ENCODE results near the gene TTN. TPM values are rescaled to one million over a fixed set of nuclear protein-coding genes. Genes with fewer than 3 reads are reported as not detected.

The TTN gene
- total RNA-seq, 2 donors from 2014 or later: 1,330 to 3,257 TPM

DNA sequence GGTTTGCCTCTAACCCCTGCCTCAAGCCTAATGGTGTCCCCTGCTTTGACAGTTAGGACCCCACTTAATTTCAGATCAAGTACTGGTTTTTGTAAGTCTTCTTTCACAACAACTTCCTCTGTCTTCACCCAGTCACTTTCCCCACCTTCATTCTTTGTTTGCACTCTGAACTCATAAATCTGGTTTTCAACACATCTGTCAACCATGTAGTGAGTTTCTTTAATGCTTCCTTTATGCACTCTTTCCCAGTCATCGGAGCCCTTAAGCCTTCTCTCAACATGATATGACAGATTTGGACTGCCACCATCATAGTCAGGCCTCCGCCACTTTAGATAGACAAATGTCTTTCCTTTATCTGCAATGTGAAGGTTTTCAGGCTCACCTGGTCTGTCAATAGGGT, 217.9 kb downstream of the TTN start:
- no peaks in the 10 kb centered on the region for H3K9me3 ChIP-seq
- no peak overlapping the region for H3K4me3 ChIP-seq
- DNase-seq (ENCODE audit: low spot score): no peak
- TF ChIP-seq, protein P1, sequence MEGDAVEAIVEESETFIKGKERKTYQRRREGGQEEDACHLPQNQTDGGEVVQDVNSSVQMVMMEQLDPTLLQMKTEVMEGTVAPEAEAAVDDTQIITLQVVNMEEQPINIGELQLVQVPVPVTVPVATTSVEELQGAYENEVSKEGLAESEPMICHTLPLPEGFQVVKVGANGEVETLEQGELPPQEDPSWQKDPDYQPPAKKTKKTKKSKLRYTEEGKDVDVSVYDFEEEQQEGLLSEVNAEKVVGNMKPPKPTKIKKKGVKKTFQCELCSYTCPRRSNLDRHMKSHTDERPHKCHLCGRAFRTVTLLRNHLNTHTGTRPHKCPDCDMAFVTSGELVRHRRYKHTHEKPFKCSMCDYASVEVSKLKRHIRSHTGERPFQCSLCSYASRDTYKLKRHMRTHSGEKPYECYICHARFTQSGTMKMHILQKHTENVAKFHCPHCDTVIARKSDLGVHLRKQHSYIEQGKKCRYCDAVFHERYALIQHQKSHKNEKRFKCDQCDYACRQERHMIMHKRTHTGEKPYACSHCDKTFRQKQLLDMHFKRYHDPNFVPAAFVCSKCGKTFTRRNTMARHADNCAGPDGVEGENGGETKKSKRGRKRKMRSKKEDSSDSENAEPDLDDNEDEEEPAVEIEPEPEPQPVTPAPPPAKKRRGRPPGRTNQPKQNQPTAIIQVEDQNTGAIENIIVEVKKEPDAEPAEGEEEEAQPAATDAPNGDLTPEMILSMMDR (IDR thresholded peaks at IDR 0.05): no peak
- H3K27me3 ChIP-seq: no peaks in the 10 kb centered on the region
- H3K27ac ChIP-seq: no peak overlapping the region
- no peaks in the 10 kb centered on the region for H3K4me1 ChIP-seq
- peaks cover 100% of the 10 kb centered on the region for H3K36me3 ChIP-seq

- no peak for DNase-seq (ENCODE audit: low spot score)
- no peaks in the 10 kb centered on the region for H3K4me1 ChIP-seq
- H3K27ac ChIP-seq: no peak overlapping the region
- no peak overlapping the region for H3K4me3 ChIP-seq
- peaks cover 100% of the 10 kb centered on the region for H3K36me3 ChIP-seq
- no peaks in the 10 kb centered on the region for H3K9me3 ChIP-seq
- H3K27me3 ChIP-seq: no peaks in the 10 kb centered on the region
- TF ChIP-seq, protein P1 (IDR thresholded peaks at IDR 0.05): no peak
Observed at GRCh38 chr2:178584666-178585065, 222.6 kb downstream of the TTN start.

- Histone ChIP-seq H3K4me3 (no peak overlapping the region), H3K36me3 (peaks cover 100% of the 10 kb centered on the region), H3K27me3 (no peaks in the 10 kb centered on the region), H3K9me3 (no peaks in the 10 kb centered on the region), H3K27ac (no peak overlapping the region), H3K4me1 (peaks cover 0 to 5% of the 10 kb centered on the region in 2 donors)
- no peak for DNase-seq (ENCODE audit: low spot score)
- TF ChIP-seq, protein P1 (IDR thresholded peaks at IDR 0.05): no peak
Observed at GRCh38 chr2:178579006-178579405, 228.2 kb downstream of the TTN start.

- Histone ChIP-seq H3K9me3 (no peaks in the 10 kb centered on the region), H3K4me1 (peaks cover 0 to 7% of the 10 kb centered on the region in 2 donors), H3K27me3 (no peaks in the 10 kb centered on the region), H3K36me3 (peaks cover 100% of the 10 kb centered on the region), H3K27ac (no peak overlapping the region), H3K4me3 (no peak overlapping the region)
- TF ChIP-seq, protein P1 (IDR thresholded peaks at IDR 0.05): no peak
- DNase-seq (ENCODE audit: low spot score): no peak
Observed at GRCh38 chr2:178574789-178575188, 232.4 kb downstream of the TTN start.

DNA sequence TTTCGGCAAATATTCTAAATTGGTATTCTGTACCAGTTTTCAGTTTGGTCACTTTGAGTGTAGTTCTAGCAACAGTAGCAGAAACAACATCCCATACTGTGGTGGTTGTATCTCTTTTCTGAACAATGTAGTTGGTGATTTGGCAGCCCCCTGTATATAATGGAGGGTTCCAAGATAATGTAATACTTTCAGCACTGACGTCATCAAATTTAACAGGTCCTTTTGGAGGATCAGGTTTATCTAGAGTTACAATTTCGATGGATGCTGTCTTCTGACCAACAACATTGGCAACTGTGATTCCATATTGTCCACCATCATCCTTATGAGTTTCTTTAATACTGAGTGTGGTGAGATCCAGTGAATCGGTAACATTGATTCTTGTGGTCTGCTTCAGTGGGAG, 239.0 kb downstream of the TTN start:
- Histone ChIP-seq H3K9me3 (no peaks in the 10 kb centered on the region), H3K27me3 (no peaks in the 10 kb centered on the region), H3K36me3 (peaks cover 100% of the 10 kb centered on the region)

GRCh38 chr2:178553047-178553446, 254.2 kb downstream of the TTN start:
- no peak for DNase-seq (ENCODE audit: low spot score)
- peaks cover 100% of the 10 kb centered on the region for H3K36me3 ChIP-seq
- H3K27me3 ChIP-seq: no peaks in the 10 kb centered on the region
- H3K9me3 ChIP-seq: no peaks in the 10 kb centered on the region
- H3K27ac ChIP-seq: peak overlapping the region in 1 of 2 donors; percentile 27
- no peaks in the 10 kb centered on the region for H3K4me1 ChIP-seq
- TF ChIP-seq, protein P1 (IDR thresholded peaks at IDR 0.05): no peak
- no peak overlapping the region for H3K4me3 ChIP-seq

More for the DNA sequence above, 239.0 kb downstream of the TTN start:
- H3K4me3 ChIP-seq: no peak overlapping the region
- no peak overlapping the region for H3K27ac ChIP-seq
- DNase-seq (ENCODE audit: low spot score): no peak
- no peaks in the 10 kb centered on the region for H3K4me1 ChIP-seq
- TF ChIP-seq, protein P1 (IDR thresholded peaks at IDR 0.05): no peak

All from right atrium auricular region (tissue), 2 donors.